Heart right ventricle (tissue), 16 donors: ENCODE results near the gene STIM2. TPM values are rescaled to one million over a fixed set of nuclear protein-coding genes. Genes with fewer than 3 reads are reported as not detected.

Source experiments
- ATAC-seq, 8 donors: fragments of 200-7000 bp; cut with Tn5 transposase; one replicate each; pipeline ENCODE4 v1.9.1; 2020; ENCODE audit warnings: mild to moderate bottlenecking in 8 of 8, moderate library complexity in 8 of 8, moderate number of reproducible peaks in 1 of 8
- DNase-seq, 2 donors: peaks; one replicate each; pipeline ENCODE4 v3.0.0-alpha.2; 2020
- H3K27ac ChIP-seq, 10 donors: fragments of 200-600 bp; sonication (generic) in 2 of 10; one replicate each; pipeline versions ENCODE4 v1.5.0 to v1.8.0; 2020 to 2022; ENCODE audit warnings: mild to moderate bottlenecking in 3 of 10
- H3K27me3 ChIP-seq, 7 donors: fragments of 200-600 bp; one replicate each; pipeline ENCODE4 v1.8.0; 2021 to 2022; ENCODE audit warnings: mild to moderate bottlenecking in 2 of 7
- H3K36me3 ChIP-seq, 9 donors: fragments of 200-600 bp; sonication (generic) in 1 of 9; one replicate each; pipeline versions ENCODE4 v1.5.0 to v1.8.0; 2020 to 2022; ENCODE audit warnings: mild to moderate bottlenecking in 2 of 9
- H3K4me1 ChIP-seq, 9 donors: fragments of 200-600 bp; sonication (generic) in 1 of 9; one replicate each; pipeline versions ENCODE4 v1.5.0 to v1.8.0; 2020 to 2022; ENCODE audit warnings: mild to moderate bottlenecking in 4 of 9
- H3K4me3 ChIP-seq, 10 donors: fragments of 200-600 bp; sonication (generic) in 2 of 10; one replicate each; pipeline versions ENCODE4 v1.5.0 to v1.8.0; 2020 to 2022; ENCODE audit warnings: mild to moderate bottlenecking in 7 of 10, moderate library complexity in 2 of 10
- H3K9me3 ChIP-seq, 11 donors: fragments of 200-600 bp in 10 of 11; sonication (generic) in 2 of 11; one replicate each; pipeline versions ENCODE4 v1.5.0 to v1.8.0; 2013 to 2022; ENCODE audit warnings: mild to moderate bottlenecking in 2 of 11, control low read depth in 1 of 11, moderate library complexity in 1 of 11
- WGBS, 2 donors: extraction: QIAGEN DNeasy Blood & Tissue Kit; methylation state at CpG; one replicate each; pipeline ENCODE4 v1.1.7; 2013; ENCODE audit warnings: inconsistent platforms in 1 of 2; 5-methylcytosine and 5-hydroxymethylcytosine counted together
- intact Hi-C, 10 donors: fragments of 100-400 bp; cut with DNase I; formaldehyde crosslinking; loops; one replicate each; pipeline versions ENCODE4 v1.11.1 to v1.14.2; 2022
- polyA plus RNA-seq, 2 donors: library from polyadenylated mRNA; stranded (reverse); fragments of 200-250 nt; gene quantifications; one replicate each; pipeline ENCODE4 v1.2.3, GENCODE V29; 2013
- total RNA-seq, 10 donors: library from RNA; stranded (reverse); fragmentation: NEBNext Ultra II Directional in 3 of 10; extraction: Animal tissue kit (Norgen Biotek cat#: 25700) in 3 of 10; gene quantifications; one replicate each; pipeline versions ENCODE4 v1.2.1 to v1.2.4, GENCODE V29; 2021 to 2023
- TF ChIP-seq, protein P1 (sequence below), 9 donors: fragments of 200-600 bp; sonication (generic) in 2 of 9; IDR thresholded peaks; one replicate each; pipeline versions ENCODE4 v1.5.0 to v1.8.0; 2021 to 2022; ENCODE audit warnings: antibody characterized with exemption in 9 of 9, mild to moderate bottlenecking in 5 of 9, moderate library complexity in 1 of 9
- donor health status: Arrhythmogenic right ventricular cardiomyopathy.
- donor health status: ischemic (EF 13 %, LVEDD 7.1; RV severe dilation, severe dysfunction).
- donor health status: healthy with polysubstance abuse.
- donor health status: DM: no; HTN: yes; CAD: no.
- donor health status: DM: no; HTN: no; CAD: no.
- donor health status: ischemic (EF 25% LVEDD 6.9; RV normal size, moderate dysfunction).
- donor health status: ischemic (EF 25% LVEDD 5.7; RV mildly dilated, moderate dysfunction).
- donor health status: healthy.
- donor health status: DM: yes; HTN: yes; CAD: no.
- donor health status: Ischemic cardiomyopathy.
- donor health status: ischemic (EF 35%, LVEDD 5.7; RV mildly dilated, moderate dysfunction).
- donor health status: nonischemic (EF 11% LVEDD 7.7; RV severe dilation, severe dysfunction).
- donor health status: DM: yes; HTN: yes; CAD: no.
- donor health status: PGD.
- donor health status: ischemic (EF 29% LVEDD 5.4; RV normal size, mild dysfunction).
- donor health status: nonischemic (EF 23%, LVEDD 6.1; RV moderate dilation, normal function).

The STIM2 gene
- total and polyA plus RNA-seq, 12 donors, result 5.2 to 13.5 (median 9.6) TPM

DNA sequence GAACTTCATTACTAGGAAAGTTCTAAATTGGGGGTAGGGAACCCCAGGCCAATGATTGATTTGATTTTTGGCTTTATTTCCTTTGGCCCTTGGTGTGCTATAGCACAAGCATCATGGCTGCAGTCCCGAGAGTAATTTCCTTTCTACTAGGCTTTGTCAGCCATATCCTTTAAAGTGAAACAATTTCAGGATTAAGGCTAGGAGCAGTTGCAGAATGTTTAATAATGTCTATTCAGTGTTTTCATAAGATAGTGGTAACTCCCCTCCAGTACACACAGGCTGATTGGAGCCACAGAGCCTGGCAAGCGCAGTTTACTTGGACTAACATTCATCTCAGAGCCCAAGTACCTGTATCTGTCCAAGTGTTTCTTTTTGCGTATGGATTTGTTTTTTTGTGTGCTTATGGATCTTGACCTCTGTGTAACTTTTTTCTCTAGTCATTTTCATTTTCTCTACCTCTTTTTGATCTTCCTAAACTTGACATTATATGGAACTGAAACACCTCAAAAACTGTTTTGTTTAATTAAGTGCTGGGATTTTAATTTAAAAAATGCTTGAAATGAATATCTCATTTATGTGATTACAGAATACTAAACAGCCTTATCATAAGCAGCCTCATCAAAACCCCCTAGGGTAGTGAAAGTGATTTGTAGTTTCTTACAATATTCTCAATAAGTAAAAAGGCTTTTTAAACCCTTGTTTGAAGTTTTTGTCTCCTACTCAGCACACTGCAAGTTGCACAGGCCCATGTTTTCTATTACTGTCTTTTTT lies 7.5 kb downstream of the STIM2 start:
- intact Hi-C loops, result loop anchor here in 7 of 10 donors (5.0 to 10.0 kb wide), 6 partner anchors 34 to 283 kb away; partner anchors contain the start of gene TBC1D19 (in 1 of the 7)
- H3K4me1 ChIP-seq, result peaks cover 0 to 76% (median 43%) of the 10 kb centered on the region in 9 donors
- ATAC-seq, result peak in 6 of 8 donors; percentile 25 to 66 (median 60)

DNA sequence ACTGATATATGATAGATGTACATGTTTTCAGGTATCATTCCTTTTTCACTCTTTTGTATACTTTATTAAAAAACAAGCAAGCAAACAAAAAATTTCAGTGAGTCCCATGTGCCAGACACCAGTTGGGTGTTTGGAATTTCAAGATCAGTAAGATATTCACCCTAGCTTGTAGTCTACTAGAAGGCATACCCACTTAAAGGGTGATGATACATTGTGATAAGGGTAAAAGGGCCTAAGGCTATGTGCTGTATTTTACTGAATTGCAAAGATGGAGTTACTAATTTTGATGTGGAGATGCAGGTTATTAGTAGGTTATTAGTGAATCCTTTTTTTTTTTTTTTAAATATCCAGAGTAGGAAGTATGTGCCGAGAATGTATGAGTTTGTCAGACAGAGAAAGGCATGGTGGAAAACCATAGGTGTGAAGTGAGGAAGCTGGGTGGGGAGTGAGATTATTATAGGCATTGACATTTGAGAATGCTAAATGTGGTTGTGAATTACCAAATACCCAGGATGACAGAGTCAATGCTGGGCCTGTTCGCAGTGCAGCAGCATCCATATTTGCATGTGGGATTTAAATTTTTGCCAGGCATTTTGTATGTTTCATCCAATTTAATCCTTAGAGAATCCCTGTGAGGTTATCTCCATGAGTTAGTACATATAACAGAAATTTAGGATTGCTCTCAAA lies 10.1 kb downstream of the STIM2 start:
- ATAC-seq, result no peak
- no peak for DNase-seq
- no peak overlapping the region for H3K4me3 ChIP-seq
- H3K9me3 ChIP-seq, result no peaks in the 10 kb centered on the region
- peaks cover 0 to 57% (median 28%) of the 10 kb centered on the region in 9 donors for H3K4me1 ChIP-seq
- WGBS, 2 donors, result 92 to 95% methylated on average over 2 of the region's 2 CpGs
- H3K27ac ChIP-seq, result no peak overlapping the region
- intact Hi-C loops, result no loop called here
- TF ChIP-seq, protein P1, sequence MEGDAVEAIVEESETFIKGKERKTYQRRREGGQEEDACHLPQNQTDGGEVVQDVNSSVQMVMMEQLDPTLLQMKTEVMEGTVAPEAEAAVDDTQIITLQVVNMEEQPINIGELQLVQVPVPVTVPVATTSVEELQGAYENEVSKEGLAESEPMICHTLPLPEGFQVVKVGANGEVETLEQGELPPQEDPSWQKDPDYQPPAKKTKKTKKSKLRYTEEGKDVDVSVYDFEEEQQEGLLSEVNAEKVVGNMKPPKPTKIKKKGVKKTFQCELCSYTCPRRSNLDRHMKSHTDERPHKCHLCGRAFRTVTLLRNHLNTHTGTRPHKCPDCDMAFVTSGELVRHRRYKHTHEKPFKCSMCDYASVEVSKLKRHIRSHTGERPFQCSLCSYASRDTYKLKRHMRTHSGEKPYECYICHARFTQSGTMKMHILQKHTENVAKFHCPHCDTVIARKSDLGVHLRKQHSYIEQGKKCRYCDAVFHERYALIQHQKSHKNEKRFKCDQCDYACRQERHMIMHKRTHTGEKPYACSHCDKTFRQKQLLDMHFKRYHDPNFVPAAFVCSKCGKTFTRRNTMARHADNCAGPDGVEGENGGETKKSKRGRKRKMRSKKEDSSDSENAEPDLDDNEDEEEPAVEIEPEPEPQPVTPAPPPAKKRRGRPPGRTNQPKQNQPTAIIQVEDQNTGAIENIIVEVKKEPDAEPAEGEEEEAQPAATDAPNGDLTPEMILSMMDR (IDR thresholded peaks at IDR 0.05), result no peak
- no peaks in the 10 kb centered on the region for H3K27me3 ChIP-seq
- H3K36me3 ChIP-seq, result no peaks in the 10 kb centered on the region

More for the DNA sequence above, 7.5 kb downstream of the STIM2 start:
- TF ChIP-seq, protein P1 (IDR thresholded peaks at IDR 0.05), result no peak
- no peak for DNase-seq
- WGBS, 2 donors, result 54 to 56% methylated on average over 3 of the region's 3 CpGs
- no peaks in the 10 kb centered on the region for H3K9me3 ChIP-seq
- no peaks in the 10 kb centered on the region for H3K27me3 ChIP-seq
- peak overlapping the region in 1 of 10 donors; percentile 18 for H3K4me3 ChIP-seq
- no peaks in the 10 kb centered on the region for H3K36me3 ChIP-seq
- peak overlapping the region in 7 of 10 donors; percentile 13 to 73 (median 30) for H3K27ac ChIP-seq

DNA sequence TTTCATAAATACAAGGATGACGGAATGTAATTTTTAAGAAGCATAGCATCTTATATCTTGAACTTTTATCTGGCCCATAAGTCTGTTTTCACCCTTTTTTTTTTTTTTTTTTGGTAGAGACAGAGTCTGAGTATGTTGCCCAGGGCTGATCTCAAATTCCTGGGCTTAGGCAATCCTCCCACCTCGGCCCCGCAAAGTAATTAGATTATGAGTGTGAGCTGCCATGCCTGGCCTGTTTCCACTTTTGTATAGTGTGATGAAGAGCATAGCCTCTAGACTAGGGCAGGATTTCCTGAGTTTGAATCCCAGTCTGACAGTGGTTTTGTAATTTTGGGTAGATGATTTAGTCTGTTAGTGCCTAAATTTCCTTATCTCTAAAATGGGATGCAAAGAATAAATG lies 11.0 kb downstream of the STIM2 start:
- H3K27me3 ChIP-seq, result no peaks in the 10 kb centered on the region
- 45 to 52% methylated on average over 3 of the region's 3 CpGs for WGBS, 2 donors
- peak in 1 of 8 donors; percentile 44 for ATAC-seq

More for the DNA sequence above, 11.0 kb downstream of the STIM2 start:
- TF ChIP-seq, protein P1 (IDR thresholded peaks at IDR 0.05), result no peak
- H3K4me3 ChIP-seq, result no peak overlapping the region
- peaks cover 0 to 48% (median 21%) of the 10 kb centered on the region in 9 donors for H3K4me1 ChIP-seq
- intact Hi-C loops, result no loop called here
- H3K36me3 ChIP-seq, result no peaks in the 10 kb centered on the region
- no peaks in the 10 kb centered on the region for H3K9me3 ChIP-seq
- no peak overlapping the region for H3K27ac ChIP-seq
- no peak for DNase-seq
